Activated naive CD8-positive, alpha-beta T cell treated with anti-CD3 and anti-CD28 coated beads, Interleukin-2, amount 10 ng/mL, durations not matched to agents 7 days and 5 days (primary cell): ENCODE measurements around the gene VSIG10L2. TPM values are rescaled to one million over a fixed set of nuclear protein-coding genes. Genes with fewer than 3 reads are reported as not detected.
"Not testable (repeated sequence)": the region's sequence is repeated elsewhere in the genome, so short reads cannot be mapped to it uniquely, and the experiment has no call there.

Experiments
- ATAC-seq: fragments of 150-1000 bp; cut with Tn5 transposase; one replicate; pipeline ENCODE4 v1.10.0; 2021; ENCODE audit warnings: low read depth, moderate library complexity
- POLR2A ChIA-PET: fragments of 350-600 bp; sonication (Branson Sonifier 250); formaldehyde crosslinking; loops from one replicate; lab custom pipeline; 2021; ENCODE audit warnings: antibody characterized with exemption; lab: Charles Lee
- DNase-seq: peaks from one replicate; pipeline ENCODE4 v3.0.0; 2021
- H3K27ac Mint-ChIP-seq: one replicate; pipeline ENCODE4 v1.8.0; 2022; ENCODE audit warnings: mild to moderate bottlenecking, mixed read lengths
- H3K27me3 Mint-ChIP-seq: one replicate; pipeline ENCODE4 v1.8.0; 2022; ENCODE audit warnings: mild to moderate bottlenecking, moderate library complexity, mixed read lengths
- H3K36me3 Mint-ChIP-seq: one replicate; pipeline ENCODE4 v1.8.0; 2021; ENCODE audit warnings: mild to moderate bottlenecking, mixed read lengths
- H3K4me1 Mint-ChIP-seq: one replicate; pipeline ENCODE4 v1.8.0; 2021; ENCODE audit warnings: mixed read lengths
- H3K4me3 Mint-ChIP-seq: one replicate; pipeline ENCODE4 v1.8.0; 2022; ENCODE audit warnings: mild to moderate bottlenecking, moderate library complexity, mixed read lengths
- H3K9me3 Mint-ChIP-seq: one replicate; pipeline ENCODE4 v1.8.0; 2021; ENCODE audit warnings: mixed read lengths
- total RNA-seq, 2 experiments: library from RNA; stranded (reverse); gene quantifications; one replicate each; pipeline ENCODE4 v1.2.3, GENCODE V29; 2021

VSIG10L2 gene
- total RNA-seq, 2 experiments from 2014 or later, result not detected

DNA sequence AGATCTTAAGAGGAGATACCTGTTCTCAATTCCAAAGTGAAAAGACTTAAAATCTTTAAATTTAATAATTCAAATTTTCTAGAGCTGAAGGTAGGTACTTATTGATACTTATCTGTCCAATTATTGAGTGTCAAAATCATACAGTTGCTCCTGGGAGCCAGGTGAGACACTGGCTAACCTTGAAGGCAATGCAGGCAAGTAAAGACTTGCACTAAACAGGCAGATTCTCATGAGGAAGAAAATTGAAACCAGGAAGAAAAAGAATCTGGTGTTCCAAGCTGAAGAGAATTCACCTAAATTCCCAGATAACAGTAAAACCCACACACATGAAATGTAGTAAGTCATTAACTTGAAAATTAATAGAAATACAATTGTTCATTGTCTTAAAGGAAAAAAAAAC, 30.3 kb downstream of the VSIG10L2 start:
- peaks cover 2% of the 10 kb centered on the region for H3K4me1 Mint-ChIP-seq
- H3K9me3 Mint-ChIP-seq, result no peaks in the 10 kb centered on the region
- no peak for ATAC-seq
- H3K27me3 Mint-ChIP-seq, result peaks cover 2% of the 10 kb centered on the region
- POLR2A ChIA-PET, result no interaction called here
- no peak for DNase-seq
- no peak overlapping the region for H3K27ac Mint-ChIP-seq
- no peak overlapping the region for H3K4me3 Mint-ChIP-seq
- no peaks in the 10 kb centered on the region for H3K36me3 Mint-ChIP-seq

DNA sequence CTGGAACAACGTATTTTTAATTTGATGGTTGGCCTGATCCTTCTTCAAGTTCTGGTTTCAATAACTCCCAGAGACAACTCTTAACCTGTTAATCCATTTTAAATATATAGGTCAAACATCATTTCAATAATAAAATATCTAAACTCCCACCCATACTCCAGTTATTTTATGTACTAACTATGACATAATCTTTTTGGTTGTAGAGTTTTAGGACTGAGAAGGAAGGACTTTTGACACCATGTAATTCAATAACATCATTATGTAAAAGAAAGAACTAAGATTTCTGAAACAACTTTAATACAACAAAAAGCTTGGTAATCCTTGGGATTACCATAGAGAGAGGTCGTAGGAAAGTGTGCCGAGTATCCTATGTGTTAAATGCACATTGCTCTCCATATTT, 31.5 kb downstream of the VSIG10L2 start:
- H3K4me1 Mint-ChIP-seq, result peaks cover 2% of the 10 kb centered on the region
- POLR2A ChIA-PET, result no interaction called here
- no peak overlapping the region for H3K27ac Mint-ChIP-seq
- H3K9me3 Mint-ChIP-seq, result no peaks in the 10 kb centered on the region
- no peaks in the 10 kb centered on the region for H3K36me3 Mint-ChIP-seq
- H3K27me3 Mint-ChIP-seq, result peaks cover 2% of the 10 kb centered on the region
- H3K4me3 Mint-ChIP-seq, result no peak overlapping the region
- no peak for ATAC-seq
- no peak for DNase-seq

DNA sequence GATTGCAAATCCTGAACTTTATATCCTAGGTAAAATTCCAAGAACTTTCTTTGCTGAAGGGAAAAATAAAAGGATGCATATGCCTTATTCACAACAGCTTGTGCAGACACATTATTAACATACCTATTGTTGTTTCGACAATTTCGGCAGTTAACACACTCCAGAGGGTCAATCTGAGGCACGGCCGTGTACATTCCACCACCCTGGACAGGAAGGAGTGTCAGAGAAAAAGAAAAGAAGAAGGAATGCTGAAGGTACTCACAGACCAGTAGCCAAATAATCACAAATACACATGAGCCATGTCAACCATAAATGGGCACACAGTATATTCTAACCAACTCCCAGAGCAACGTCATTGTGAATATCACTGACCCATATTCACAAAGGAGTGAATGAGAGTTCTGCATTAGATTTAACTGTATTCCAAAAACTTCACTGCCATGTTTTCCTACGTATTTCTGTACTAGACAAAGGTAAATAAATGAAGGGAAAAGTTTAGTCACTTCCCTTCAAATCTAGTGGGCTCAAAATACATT, 32.4 kb downstream of the VSIG10L2 start:
- peaks cover 2% of the 10 kb centered on the region for H3K4me1 Mint-ChIP-seq
- no peaks in the 10 kb centered on the region for H3K36me3 Mint-ChIP-seq

DNA sequence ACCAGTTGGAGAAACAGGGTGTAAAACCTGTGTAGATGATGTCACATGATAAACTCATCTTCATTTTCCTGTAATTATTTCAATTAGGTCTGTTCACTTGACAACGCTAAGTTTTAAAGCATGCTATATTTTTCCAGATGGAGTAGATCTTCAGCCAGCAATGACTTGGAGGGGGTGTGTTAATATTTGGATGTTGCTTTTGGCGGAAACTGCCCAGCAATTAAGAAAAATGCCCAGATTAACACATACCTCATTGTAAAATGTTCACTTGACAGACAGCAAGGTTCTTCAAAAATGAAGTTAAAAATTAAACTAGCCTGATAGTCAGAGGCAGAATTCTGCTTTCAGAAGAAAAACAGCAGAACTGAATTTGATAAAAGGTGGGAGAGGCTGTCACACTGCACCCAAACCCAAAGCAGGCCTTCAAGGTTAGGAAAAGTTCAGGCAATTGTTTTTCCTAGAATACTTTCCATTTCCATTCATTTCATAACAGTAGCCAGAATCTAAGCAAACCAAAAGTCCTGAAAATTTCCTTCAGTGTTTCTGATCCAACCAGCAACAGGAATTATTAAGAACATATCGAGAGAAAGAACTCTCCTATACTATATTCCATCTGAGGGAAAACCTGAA, 33.0 kb downstream of the VSIG10L2 start:
- Mint-ChIP-seq H3K4me1 (peaks cover 2% of the 10 kb centered on the region), H3K4me3 (no peak overlapping the region), H3K36me3 (no peaks in the 10 kb centered on the region), H3K27me3 (no peaks in the 10 kb centered on the region), H3K9me3 (no peaks in the 10 kb centered on the region), H3K27ac (no peak overlapping the region)
- POLR2A ChIA-PET, result no interaction called here
- no peak for ATAC-seq
- no peak for DNase-seq

More for the DNA sequence above, 32.4 kb downstream of the VSIG10L2 start:
- DNase-seq, result no peak
- Mint-ChIP-seq H3K4me3 (no peak overlapping the region), H3K9me3 (no peaks in the 10 kb centered on the region), H3K27ac (no peak overlapping the region), H3K27me3 (no peaks in the 10 kb centered on the region)
- POLR2A ChIA-PET, result no interaction called here
- no peak for ATAC-seq

DNA sequence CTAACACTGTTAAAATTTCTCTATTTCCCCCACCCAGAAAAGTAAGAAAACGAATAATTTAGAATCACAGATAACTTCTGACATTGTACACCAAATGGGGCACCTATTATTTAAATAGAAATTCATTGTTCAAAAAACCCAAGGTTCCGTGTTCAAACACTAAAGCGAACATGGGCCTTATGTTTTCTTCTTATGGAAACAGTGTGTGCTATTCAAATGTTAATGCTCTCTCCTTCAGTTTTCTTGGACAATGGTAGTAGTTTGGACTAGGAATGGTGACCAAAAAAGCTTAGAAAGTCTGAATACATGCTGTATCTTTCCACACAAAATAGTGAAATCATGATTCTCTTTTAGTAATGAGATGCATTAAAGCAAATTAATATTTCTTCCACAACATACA, 33.7 kb downstream of the VSIG10L2 start:
- no peaks in the 10 kb centered on the region for H3K9me3 Mint-ChIP-seq
- H3K4me1 Mint-ChIP-seq, result peaks cover 2% of the 10 kb centered on the region
- no peaks in the 10 kb centered on the region for H3K27me3 Mint-ChIP-seq
- POLR2A ChIA-PET, result no interaction called here
- no peak overlapping the region for H3K27ac Mint-ChIP-seq
- H3K4me3 Mint-ChIP-seq, result no peak overlapping the region
- no peak for DNase-seq
- H3K36me3 Mint-ChIP-seq, result no peaks in the 10 kb centered on the region
- no peak for ATAC-seq

DNA sequence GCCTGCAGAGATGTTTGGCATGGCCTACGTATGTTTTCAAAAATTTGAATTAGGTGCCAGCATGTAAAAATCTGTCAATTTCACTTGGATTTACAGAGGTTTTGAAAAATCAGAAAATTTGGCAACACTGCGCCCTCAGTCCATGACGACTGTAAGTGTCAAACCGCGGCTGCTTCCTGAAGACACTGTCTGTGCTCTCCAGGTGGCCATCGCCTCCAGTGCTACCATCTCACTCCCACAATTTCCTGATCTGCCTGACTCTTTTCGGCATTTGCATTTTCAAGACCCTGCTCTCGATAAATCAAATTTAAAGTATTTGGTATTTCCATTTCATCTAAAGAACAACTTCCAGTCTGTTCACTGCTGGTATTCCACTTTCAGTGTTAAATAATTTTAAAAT, 34.6 kb downstream of the VSIG10L2 start:
- Mint-ChIP-seq H3K36me3 (no peaks in the 10 kb centered on the region), H3K27me3 (no peaks in the 10 kb centered on the region), H3K27ac (no peak overlapping the region), H3K9me3 (no peaks in the 10 kb centered on the region), H3K4me3 (no peak overlapping the region), H3K4me1 (peaks cover 2% of the 10 kb centered on the region)
- DNase-seq (no peak), ATAC-seq (no peak)
- POLR2A ChIA-PET, result no interaction called here

DNA sequence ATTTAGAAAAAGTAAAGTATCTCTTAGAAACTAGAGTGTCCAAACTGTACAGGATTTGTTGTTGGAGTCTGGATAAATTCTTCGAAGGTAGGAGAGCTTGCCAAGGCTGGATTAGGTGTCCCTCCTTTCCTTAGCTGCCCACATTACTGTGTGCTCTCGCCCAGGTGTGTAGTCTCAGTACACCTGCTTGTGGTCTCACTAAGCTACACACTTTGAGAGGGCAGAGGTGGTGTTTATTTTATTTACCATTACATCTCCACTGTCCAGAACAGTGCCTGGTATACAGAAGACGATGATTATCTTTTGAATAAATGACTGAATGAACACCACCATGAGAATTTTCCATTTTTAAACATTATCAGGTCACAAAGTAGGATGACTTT, 36.5 kb downstream of the VSIG10L2 start:
- no peak overlapping the region for H3K27ac Mint-ChIP-seq
- no peaks in the 10 kb centered on the region for H3K9me3 Mint-ChIP-seq
- peaks cover 2% of the 10 kb centered on the region for H3K4me1 Mint-ChIP-seq
- DNase-seq, result no peak
- POLR2A ChIA-PET, result no interaction called here
- no peak for ATAC-seq
- H3K27me3 Mint-ChIP-seq, result no peaks in the 10 kb centered on the region
- H3K4me3 Mint-ChIP-seq, result no peak overlapping the region
- no peaks in the 10 kb centered on the region for H3K36me3 Mint-ChIP-seq

DNA sequence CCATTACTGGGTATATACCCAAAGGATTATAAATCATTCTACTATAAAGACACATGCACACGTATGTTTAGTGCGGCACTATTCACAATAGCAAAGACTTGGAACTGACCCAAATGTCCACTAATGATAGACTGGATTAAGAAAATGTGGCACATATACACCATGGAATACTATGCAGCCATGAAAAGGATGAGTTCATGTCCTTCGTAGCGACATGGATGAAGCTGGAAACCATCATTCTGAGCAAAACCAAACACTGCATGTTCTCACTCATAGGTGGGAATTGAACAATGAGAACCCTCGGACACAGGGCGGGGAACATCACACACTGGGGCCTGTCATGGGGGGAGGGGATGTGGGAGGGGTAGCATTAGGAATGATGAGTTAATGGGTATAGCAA, 40.1 kb downstream of the VSIG10L2 start:
- POLR2A ChIA-PET, result interaction anchor here (0.6 kb wide), 1 partner anchor 25 kb away, joined by 3 read pairs; no protein-coding TSS in a partner anchor
- not testable (repeated sequence) for H3K4me1 Mint-ChIP-seq, H3K27me3 Mint-ChIP-seq

DNA sequence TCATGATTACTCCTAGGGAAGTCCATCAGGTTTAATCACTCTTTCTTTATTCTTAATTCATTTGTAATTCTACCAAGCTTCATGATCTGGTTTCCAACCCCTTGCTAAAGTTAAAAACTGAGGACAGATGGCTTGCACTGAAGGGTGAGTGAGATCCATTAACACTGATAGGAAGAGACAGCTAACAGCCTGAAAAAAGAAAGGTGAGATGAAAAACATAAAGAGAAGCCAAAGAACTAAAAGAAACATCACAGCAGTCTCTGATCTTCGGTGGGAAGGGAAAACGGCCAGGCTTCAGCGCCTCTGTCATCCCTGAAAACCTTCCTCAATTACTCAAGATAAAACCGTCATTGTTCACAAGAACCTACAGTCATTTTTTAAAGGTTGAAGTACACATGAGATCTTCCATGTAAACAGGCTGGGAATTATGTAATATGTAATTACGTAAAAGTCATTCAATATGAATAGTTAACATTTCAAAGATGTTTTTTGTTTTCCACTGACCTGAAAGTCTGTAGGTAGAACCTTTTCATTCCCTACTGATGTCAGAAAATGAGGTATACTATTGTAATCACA, 41.3 kb downstream of the VSIG10L2 start:
- Mint-ChIP-seq H3K27me3 (no peaks in the 10 kb centered on the region), H3K4me1 (peaks cover 2% of the 10 kb centered on the region), H3K36me3 (no peaks in the 10 kb centered on the region), H3K4me3 (no peak overlapping the region), H3K9me3 (no peaks in the 10 kb centered on the region), H3K27ac (no peak overlapping the region)
- POLR2A ChIA-PET, result interaction anchor here (0.7 kb wide), 1 partner anchor 201 kb away, joined by 3 read pairs; no protein-coding TSS in a partner anchor
- DNase-seq (no peak), ATAC-seq (no peak)

More for the DNA sequence above, 40.1 kb downstream of the VSIG10L2 start:
- ATAC-seq, H3K4me3 Mint-ChIP-seq, H3K27ac Mint-ChIP-seq, DNase-seq, H3K36me3 Mint-ChIP-seq, H3K9me3 Mint-ChIP-seq: not testable (repeated sequence)

DNA sequence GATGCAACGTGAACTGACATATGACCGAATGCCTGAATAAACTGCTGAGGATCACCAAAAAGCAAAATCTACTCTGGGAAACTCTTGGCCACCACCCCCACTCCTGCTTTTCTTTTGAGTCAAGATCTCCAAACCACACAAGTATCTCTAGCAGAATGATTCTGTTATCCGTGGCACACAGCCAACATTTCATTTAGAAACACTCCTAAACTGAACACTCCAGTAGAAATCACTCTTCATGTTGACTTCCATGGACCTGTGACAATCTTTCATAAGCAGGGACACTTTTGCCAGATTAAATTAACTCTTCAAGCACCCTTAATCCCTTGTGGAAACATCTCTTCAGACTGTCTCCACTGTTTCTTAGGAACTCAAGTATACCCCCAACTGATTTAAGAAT, 44.4 kb downstream of the VSIG10L2 start:
- H3K36me3 Mint-ChIP-seq, result no peaks in the 10 kb centered on the region
- no peak for ATAC-seq
- H3K27ac Mint-ChIP-seq, result no peak overlapping the region
- no peak overlapping the region for H3K4me3 Mint-ChIP-seq
- H3K4me1 Mint-ChIP-seq, result peaks cover 2% of the 10 kb centered on the region
- no peak for DNase-seq
- no peaks in the 10 kb centered on the region for H3K9me3 Mint-ChIP-seq
- POLR2A ChIA-PET, result no interaction called here
- peaks cover 3% of the 10 kb centered on the region for H3K27me3 Mint-ChIP-seq

DNA sequence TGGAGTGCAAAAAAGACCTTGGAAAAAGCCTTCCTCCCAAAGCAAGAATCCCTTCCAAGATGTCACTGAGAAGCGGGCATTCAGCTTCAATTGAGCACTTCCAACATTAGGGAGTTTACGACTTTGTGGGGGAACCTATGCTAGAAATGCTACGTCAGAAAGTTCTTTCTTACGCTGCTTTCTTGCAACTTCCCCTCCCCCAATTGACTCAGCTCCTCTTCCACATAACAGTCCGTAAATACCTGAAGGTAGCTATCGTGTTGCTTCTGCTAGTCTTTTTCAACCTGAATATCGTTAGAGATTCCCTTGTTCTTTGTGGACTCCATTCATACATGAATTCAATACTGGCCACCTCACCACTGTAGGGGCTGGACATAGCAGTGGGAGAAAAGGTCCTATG, 47.0 kb downstream of the VSIG10L2 start:
- H3K27ac Mint-ChIP-seq, result no peak overlapping the region
- POLR2A ChIA-PET, result no interaction called here
- peaks cover 2% of the 10 kb centered on the region for H3K4me1 Mint-ChIP-seq
- H3K36me3 Mint-ChIP-seq, result no peaks in the 10 kb centered on the region
- DNase-seq (no peak), ATAC-seq (no peak)
- peaks cover 3% of the 10 kb centered on the region for H3K27me3 Mint-ChIP-seq
- H3K4me3 Mint-ChIP-seq, result no peak overlapping the region
- H3K9me3 Mint-ChIP-seq, result no peaks in the 10 kb centered on the region

DNA sequence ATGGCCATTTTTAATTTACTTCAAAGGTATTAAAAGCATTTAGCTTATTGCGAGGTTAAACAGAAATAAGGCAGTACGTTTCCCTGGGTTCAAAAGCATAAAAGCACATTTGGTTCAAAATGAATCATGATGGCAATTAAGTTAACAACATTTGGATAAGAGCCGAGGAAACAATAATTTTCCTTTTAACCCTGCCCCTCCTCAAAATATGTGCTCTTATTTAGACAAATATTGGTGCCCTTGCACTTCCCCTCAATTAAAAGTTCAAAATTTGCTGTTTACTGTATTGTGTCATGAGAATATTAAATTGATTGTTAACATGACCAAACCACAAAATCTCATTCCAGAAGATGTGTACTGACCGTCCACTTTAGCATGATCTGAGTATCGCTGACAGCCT, 48.7 kb downstream of the VSIG10L2 start:
- POLR2A ChIA-PET, result no interaction called here
- Mint-ChIP-seq H3K4me1 (peaks cover 2% of the 10 kb centered on the region), H3K9me3 (no peaks in the 10 kb centered on the region), H3K4me3 (no peak overlapping the region), H3K27me3 (peaks cover 3% of the 10 kb centered on the region), H3K36me3 (no peaks in the 10 kb centered on the region), H3K27ac (no peak overlapping the region)
- DNase-seq, result no peak
- no peak for ATAC-seq

DNA sequence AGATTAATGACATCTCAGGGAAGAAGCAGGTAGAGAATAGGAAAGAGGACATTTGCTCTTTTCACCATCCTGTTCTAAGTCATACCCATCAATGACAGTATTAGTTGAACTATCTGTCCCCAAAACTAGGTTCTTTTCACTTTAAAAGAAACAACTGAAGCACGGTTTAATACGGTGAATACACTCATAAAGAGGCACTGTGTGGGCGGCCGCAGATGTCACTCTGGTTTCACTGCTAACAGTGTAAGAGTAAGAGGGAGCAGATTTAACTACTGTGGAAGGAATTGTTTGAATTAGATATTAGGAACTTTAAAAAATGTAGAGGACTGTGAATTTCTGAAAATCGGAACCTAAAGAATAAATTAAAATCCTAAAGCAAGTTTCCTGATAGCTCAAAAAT, 49.5 kb downstream of the VSIG10L2 start:
- DNase-seq (no peak), ATAC-seq (no peak)
- Mint-ChIP-seq H3K9me3 (no peaks in the 10 kb centered on the region), H3K4me3 (no peak overlapping the region), H3K4me1 (no peaks in the 10 kb centered on the region), H3K36me3 (no peaks in the 10 kb centered on the region), H3K27ac (no peak overlapping the region), H3K27me3 (peaks cover 3% of the 10 kb centered on the region)
- POLR2A ChIA-PET, result no interaction called here

DNA sequence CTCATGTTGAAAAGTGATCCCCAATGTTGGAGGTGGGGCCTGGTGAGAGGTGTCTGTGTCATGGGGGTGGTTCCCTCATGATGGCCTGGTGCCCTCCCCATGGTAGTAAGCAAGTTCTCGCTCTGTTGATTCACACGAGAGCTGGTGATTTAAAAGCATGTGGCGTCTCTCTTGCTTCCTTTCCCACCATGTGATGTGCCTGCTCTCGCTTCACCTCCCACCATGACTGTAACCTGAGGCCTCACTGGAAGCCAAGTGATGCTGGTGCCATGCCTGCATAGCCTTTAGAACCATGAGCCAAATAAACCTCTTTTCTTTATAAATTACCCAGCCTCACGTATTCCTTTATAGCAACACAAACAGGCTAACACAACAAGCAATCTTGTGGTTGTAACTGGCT, 52.4 kb downstream of the VSIG10L2 start:
- Mint-ChIP-seq H3K4me1 (no peaks in the 10 kb centered on the region), H3K4me3 (no peak overlapping the region), H3K36me3 (no peaks in the 10 kb centered on the region), H3K9me3 (no peaks in the 10 kb centered on the region), H3K27me3 (peaks cover 2% of the 10 kb centered on the region), H3K27ac (no peak overlapping the region)
- POLR2A ChIA-PET, result no interaction called here
- DNase-seq (no peak), ATAC-seq (no peak)
